Measurements from ENCODE around the gene ARFGEF3.

ARFGEF3 gene

GRCh38 chr6:138318741-138319375, 157.1 kb downstream of the ARFGEF3 start:
- Mint-ChIP-seq H3K27me3 (ENCODE audit: low read depth) (peaks cover 6% of the 10 kb centered on the region), H3K4me1 (ENCODE audit: low read depth) (no peaks in the 10 kb centered on the region), H3K9me3 (no peaks in the 10 kb centered on the region), H3K27ac (no peak overlapping the region), H3K4me3 (no peak overlapping the region), H3K36me3 (ENCODE audit: low read depth) (no peaks in the 10 kb centered on the region)
- DNase-seq (ENCODE audit: low spot score): no peak

- Mint-ChIP-seq H3K27ac (no peak overlapping the region), H3K27me3 (ENCODE audit: low read depth) (peaks cover 3% of the 10 kb centered on the region), H3K9me3 (no peaks in the 10 kb centered on the region), H3K4me1 (ENCODE audit: low read depth) (no peaks in the 10 kb centered on the region), H3K4me3 (no peak overlapping the region), H3K36me3 (ENCODE audit: low read depth) (no peaks in the 10 kb centered on the region)
- no peak for DNase-seq (ENCODE audit: low spot score)
Measured at GRCh38 chr6:138321934-138322333, 160.2 kb downstream of the ARFGEF3 start.

DNA sequence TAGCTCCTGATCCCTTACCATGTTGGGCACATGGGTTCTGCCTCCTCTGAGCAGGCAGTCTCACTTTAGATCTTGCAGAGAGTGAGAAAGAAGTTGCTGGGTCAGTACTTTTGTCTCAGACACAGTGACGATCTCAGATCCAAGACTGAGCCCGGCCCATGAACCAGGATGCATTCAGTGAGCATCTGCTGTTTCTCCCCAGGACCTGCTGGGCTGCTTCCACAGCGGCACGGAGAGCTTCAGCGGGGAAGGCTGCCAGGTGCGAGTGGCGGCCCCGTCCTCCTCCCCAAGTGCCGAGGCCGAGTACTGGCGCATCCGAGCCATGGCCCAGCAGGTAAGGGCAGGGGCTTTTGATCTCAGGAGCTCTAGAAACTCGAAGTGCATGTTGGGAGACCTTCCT, 162.1 kb downstream of the ARFGEF3 start:
- H3K4me1 Mint-ChIP-seq (ENCODE audit: low read depth): no peaks in the 10 kb centered on the region
- no peak for DNase-seq (ENCODE audit: low spot score)

GRCh38 chr6:138328210-138328609, 166.5 kb downstream of the ARFGEF3 start:
- Mint-ChIP-seq H3K9me3 (no peaks in the 10 kb centered on the region), H3K27ac (no peak overlapping the region), H3K4me1 (ENCODE audit: low read depth) (no peaks in the 10 kb centered on the region), H3K27me3 (ENCODE audit: low read depth) (peaks cover 3% of the 10 kb centered on the region), H3K4me3 (no peak overlapping the region), H3K36me3 (ENCODE audit: low read depth) (no peaks in the 10 kb centered on the region)
- DNase-seq (ENCODE audit: low spot score): no peak

More for the DNA sequence above, 162.1 kb downstream of the ARFGEF3 start:
- no peaks in the 10 kb centered on the region for H3K9me3 Mint-ChIP-seq
- H3K27ac Mint-ChIP-seq: no peak overlapping the region
- H3K4me3 Mint-ChIP-seq: no peak overlapping the region
- H3K36me3 Mint-ChIP-seq (ENCODE audit: low read depth): no peaks in the 10 kb centered on the region
- peaks cover 3% of the 10 kb centered on the region for H3K27me3 Mint-ChIP-seq (ENCODE audit: low read depth)

DNA sequence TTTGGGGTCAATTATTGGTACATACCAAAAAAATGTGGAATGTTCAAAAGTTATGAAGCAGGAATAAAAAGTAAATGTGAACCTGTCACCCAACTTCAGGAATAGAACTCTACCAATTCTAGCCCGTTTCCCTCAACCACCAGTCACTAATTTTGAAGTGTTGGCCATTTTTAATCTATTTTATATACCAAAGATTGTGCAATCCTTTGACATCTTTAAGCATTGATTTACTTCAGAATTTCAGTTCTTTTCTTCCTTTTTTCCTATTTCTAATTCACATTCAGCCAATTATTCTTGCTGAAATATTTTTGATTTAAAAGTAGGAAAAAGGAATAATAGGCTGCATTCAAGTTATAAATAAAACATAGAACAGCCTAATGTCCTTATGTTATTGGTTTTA, 169.0 kb downstream of the ARFGEF3 start:
- H3K27ac Mint-ChIP-seq: no peak overlapping the region
- no peak overlapping the region for H3K4me3 Mint-ChIP-seq
- H3K9me3 Mint-ChIP-seq: no peaks in the 10 kb centered on the region
- no peak for DNase-seq (ENCODE audit: low spot score)
- H3K36me3 Mint-ChIP-seq (ENCODE audit: low read depth): no peaks in the 10 kb centered on the region
- peaks cover 3% of the 10 kb centered on the region for H3K27me3 Mint-ChIP-seq (ENCODE audit: low read depth)
- no peaks in the 10 kb centered on the region for H3K4me1 Mint-ChIP-seq (ENCODE audit: low read depth)

GRCh38 chr6:138331444-138331843, 169.7 kb downstream of the ARFGEF3 start:
- no peak overlapping the region for H3K4me3 Mint-ChIP-seq
- H3K4me1 Mint-ChIP-seq (ENCODE audit: low read depth): no peaks in the 10 kb centered on the region
- H3K9me3 Mint-ChIP-seq: no peaks in the 10 kb centered on the region
- no peaks in the 10 kb centered on the region for H3K36me3 Mint-ChIP-seq (ENCODE audit: low read depth)
- no peak for DNase-seq (ENCODE audit: low spot score)
- H3K27me3 Mint-ChIP-seq (ENCODE audit: low read depth): peaks cover 3% of the 10 kb centered on the region
- H3K27ac Mint-ChIP-seq: no peak overlapping the region

- Mint-ChIP-seq H3K4me3 (no peak overlapping the region), H3K27ac (no peak overlapping the region), H3K4me1 (ENCODE audit: low read depth) (no peaks in the 10 kb centered on the region), H3K36me3 (ENCODE audit: low read depth) (no peaks in the 10 kb centered on the region), H3K9me3 (no peaks in the 10 kb centered on the region), H3K27me3 (ENCODE audit: low read depth) (peaks cover 3% of the 10 kb centered on the region)
- no peak for DNase-seq (ENCODE audit: low spot score)
Measured at GRCh38 chr6:138331984-138332383, 170.2 kb downstream of the ARFGEF3 start.

DNA sequence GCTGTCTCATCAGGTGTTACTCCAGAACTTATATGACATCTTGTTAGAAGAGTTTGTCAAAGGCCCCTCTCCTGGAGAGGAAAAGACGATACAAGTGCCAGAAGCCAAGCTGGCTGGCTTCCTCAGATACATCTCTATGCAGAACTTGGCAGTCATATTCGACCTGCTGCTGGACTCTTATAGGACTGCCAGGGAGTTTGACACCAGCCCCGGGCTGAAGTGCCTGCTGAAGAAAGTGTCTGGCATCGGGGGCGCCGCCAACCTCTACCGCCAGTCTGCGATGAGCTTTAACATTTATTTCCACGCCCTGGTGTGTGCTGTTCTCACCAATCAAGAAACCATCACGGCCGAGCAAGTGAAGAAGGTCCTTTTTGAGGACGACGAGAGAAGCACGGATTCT, 172.3 kb downstream of the ARFGEF3 start:
- Mint-ChIP-seq H3K36me3 (ENCODE audit: low read depth) (no peaks in the 10 kb centered on the region), H3K9me3 (no peaks in the 10 kb centered on the region), H3K27me3 (ENCODE audit: low read depth) (peaks cover 3% of the 10 kb centered on the region), H3K4me1 (ENCODE audit: low read depth) (no peaks in the 10 kb centered on the region), H3K4me3 (no peak overlapping the region), H3K27ac (no peak overlapping the region)
- DNase-seq (ENCODE audit: low spot score): no peak

DNA sequence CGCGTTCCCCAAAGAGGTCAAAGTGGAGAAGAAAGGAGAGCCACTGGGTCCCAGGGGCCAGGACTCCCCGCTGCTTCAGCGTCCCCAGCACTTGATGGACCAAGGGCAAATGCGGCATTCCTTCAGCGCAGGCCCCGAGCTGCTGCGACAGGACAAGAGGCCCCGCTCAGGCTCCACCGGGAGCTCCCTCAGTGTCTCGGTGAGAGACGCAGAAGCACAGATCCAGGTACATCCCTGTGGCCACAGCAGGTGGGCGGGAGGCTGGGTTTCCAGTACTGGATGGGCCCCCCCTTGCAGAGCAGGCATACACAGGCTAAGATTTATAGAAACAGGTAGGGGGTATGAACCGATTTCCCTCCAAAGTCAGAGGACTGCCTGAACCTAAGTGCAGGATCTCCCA, 173.2 kb downstream of the ARFGEF3 start:
- no peaks in the 10 kb centered on the region for H3K4me1 Mint-ChIP-seq (ENCODE audit: low read depth)
- H3K4me3 Mint-ChIP-seq: no peak overlapping the region
- H3K27me3 Mint-ChIP-seq (ENCODE audit: low read depth): peaks cover 8% of the 10 kb centered on the region
- no peak overlapping the region for H3K27ac Mint-ChIP-seq
- DNase-seq (ENCODE audit: low spot score): no peak
- no peaks in the 10 kb centered on the region for H3K36me3 Mint-ChIP-seq (ENCODE audit: low read depth)
- no peaks in the 10 kb centered on the region for H3K9me3 Mint-ChIP-seq

DNA sequence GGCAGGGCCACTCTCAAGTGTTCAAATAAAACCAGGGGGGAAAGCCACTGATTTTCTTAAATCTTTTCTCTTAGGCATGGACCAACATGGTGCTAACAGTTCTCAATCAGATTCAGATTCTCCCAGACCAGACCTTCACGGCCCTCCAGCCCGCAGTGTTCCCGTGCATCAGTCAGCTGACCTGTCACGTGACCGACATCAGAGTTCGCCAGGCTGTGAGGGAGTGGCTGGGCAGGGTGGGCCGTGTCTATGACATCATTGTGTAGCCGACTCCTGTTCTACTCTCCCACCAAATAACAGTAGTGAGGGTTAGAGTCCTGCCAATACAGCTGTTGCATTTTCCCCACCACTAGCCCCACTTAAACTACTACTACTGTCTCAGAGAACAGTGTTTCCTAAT, 174.5 kb downstream of the ARFGEF3 start:
- H3K4me1 Mint-ChIP-seq (ENCODE audit: low read depth): no peaks in the 10 kb centered on the region
- DNase-seq (ENCODE audit: low spot score): no peak
- H3K9me3 Mint-ChIP-seq: no peaks in the 10 kb centered on the region
- no peaks in the 10 kb centered on the region for H3K36me3 Mint-ChIP-seq (ENCODE audit: low read depth)
- peaks cover 10% of the 10 kb centered on the region for H3K27me3 Mint-ChIP-seq (ENCODE audit: low read depth)
- H3K4me3 Mint-ChIP-seq: no peak overlapping the region
- H3K27ac Mint-ChIP-seq: no peak overlapping the region

- Mint-ChIP-seq H3K4me1 (ENCODE audit: low read depth) (no peaks in the 10 kb centered on the region), H3K27ac (no peak overlapping the region), H3K27me3 (ENCODE audit: low read depth) (peaks cover 11% of the 10 kb centered on the region), H3K4me3 (no peak overlapping the region), H3K9me3 (no peaks in the 10 kb centered on the region), H3K36me3 (ENCODE audit: low read depth) (no peaks in the 10 kb centered on the region)
- DNase-seq (ENCODE audit: low spot score): no peak
Measured at GRCh38 chr6:138337076-138337475, 175.3 kb downstream of the ARFGEF3 start.

- Mint-ChIP-seq H3K27me3 (ENCODE audit: low read depth) (peaks cover 19% of the 10 kb centered on the region), H3K4me3 (no peak overlapping the region), H3K4me1 (ENCODE audit: low read depth) (no peaks in the 10 kb centered on the region), H3K27ac (no peak overlapping the region), H3K9me3 (no peaks in the 10 kb centered on the region), H3K36me3 (ENCODE audit: low read depth) (no peaks in the 10 kb centered on the region)
- DNase-seq (ENCODE audit: low spot score): no peak
Measured at GRCh38 chr6:138339024-138339423, 177.3 kb downstream of the ARFGEF3 start.

DNA sequence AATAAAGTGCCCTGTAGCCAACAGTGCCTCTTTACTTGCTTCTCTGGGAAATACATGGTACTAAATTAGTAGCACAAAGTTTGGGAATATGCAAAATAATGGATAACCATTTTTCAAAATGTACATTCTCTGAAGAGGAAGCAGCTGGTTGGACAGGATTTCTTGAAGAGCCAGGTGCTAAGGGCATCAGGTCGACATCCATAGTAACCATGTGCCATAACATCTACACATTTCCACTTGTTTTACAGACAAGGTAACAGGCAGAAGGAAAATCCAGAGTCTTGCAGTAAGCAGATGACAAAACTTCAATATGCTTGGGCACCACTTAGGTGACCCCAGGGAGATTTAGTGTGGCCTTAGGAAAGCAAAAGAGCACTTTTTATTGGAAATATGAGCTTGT, 179.4 kb downstream of the ARFGEF3 start:
- no peaks in the 10 kb centered on the region for H3K4me1 Mint-ChIP-seq (ENCODE audit: low read depth)
- H3K36me3 Mint-ChIP-seq (ENCODE audit: low read depth): no peaks in the 10 kb centered on the region
- no peak overlapping the region for H3K27ac Mint-ChIP-seq
- H3K9me3 Mint-ChIP-seq: no peaks in the 10 kb centered on the region
- no peak for DNase-seq (ENCODE audit: low spot score)
- H3K27me3 Mint-ChIP-seq (ENCODE audit: low read depth): peaks cover 22% of the 10 kb centered on the region
- H3K4me3 Mint-ChIP-seq: no peak overlapping the region

GRCh38 chr6:138343112-138343511, 181.4 kb downstream of the ARFGEF3 start:
- Mint-ChIP-seq H3K27ac (no peak overlapping the region), H3K27me3 (ENCODE audit: low read depth) (peaks cover 28% of the 10 kb centered on the region), H3K36me3 (ENCODE audit: low read depth) (no peaks in the 10 kb centered on the region), H3K4me3 (no peak overlapping the region), H3K4me1 (ENCODE audit: low read depth) (no peaks in the 10 kb centered on the region), H3K9me3 (no peaks in the 10 kb centered on the region)
- no peak for DNase-seq (ENCODE audit: low spot score)

DNA sequence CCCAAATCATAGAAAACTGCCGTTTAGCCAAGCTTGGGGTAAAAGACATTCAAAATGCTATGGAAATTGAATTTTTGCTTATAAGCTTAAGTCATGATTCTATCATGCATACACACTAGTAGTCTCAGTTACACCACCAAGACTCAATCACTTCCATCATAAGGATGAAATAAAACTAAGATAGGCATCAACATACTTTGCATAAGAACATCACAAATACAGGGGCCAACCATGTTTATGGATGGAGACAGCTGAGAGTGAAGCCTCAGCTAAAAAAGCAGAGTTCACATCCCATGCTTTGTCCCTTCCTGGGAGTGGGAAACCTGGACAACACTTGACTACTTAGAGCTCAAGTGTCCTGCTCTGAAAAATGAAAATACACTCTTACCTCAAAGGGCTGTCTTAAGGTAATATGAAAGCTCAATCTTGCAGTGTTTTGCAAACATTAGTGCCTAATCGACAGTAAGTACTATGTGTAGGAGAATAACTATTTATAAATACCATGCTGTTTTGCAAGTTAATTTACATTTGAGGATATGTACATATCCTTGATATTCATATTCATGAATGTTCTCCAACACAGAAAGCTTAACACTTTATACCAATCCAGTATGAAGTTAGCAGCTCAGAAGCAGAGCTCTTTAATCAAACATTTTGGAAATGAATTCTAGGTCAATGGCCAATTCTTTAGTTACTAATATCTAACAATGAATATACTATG, 184.0 kb downstream of the ARFGEF3 start:
- H3K4me1 Mint-ChIP-seq (ENCODE audit: low read depth): no peaks in the 10 kb centered on the region
- no peaks in the 10 kb centered on the region for H3K36me3 Mint-ChIP-seq (ENCODE audit: low read depth)
- H3K9me3 Mint-ChIP-seq: no peaks in the 10 kb centered on the region
- DNase-seq (ENCODE audit: low spot score): no peak
- no peak overlapping the region for H3K4me3 Mint-ChIP-seq
- H3K27ac Mint-ChIP-seq: no peak overlapping the region
- H3K27me3 Mint-ChIP-seq (ENCODE audit: low read depth): peaks cover 28% of the 10 kb centered on the region

Measured in T-helper 2 cell treated with Interferon-gamma antibody and Interleukin-4, amounts not matched to agents 5 μg/mL and 100 μg/mL, for 36 hours (primary cell).